SK-N-SH (cell line): ENCODE data around the gene TSNAXIP1. TPM values are rescaled to one million over a fixed set of nuclear protein-coding genes. Genes with fewer than 3 reads are reported as not detected.

Experiments used
- CTCF ChIA-PET: fragments of 300-600, 350-600 bp; formaldehyde crosslinking; extraction: SDS; loops from one replicate; lab custom pipeline; 2021; lab: Yijun Ruan, JAX
- POLR2A ChIA-PET: fragments of 350-600 bp; sonication (Branson Sonifier 250); formaldehyde crosslinking; extraction: SDS; loops from one replicate; lab custom pipeline; 2020; ENCODE audit warnings: antibody characterized with exemption, inconsistent platforms; lab: Yijun Ruan, JAX
- DNase-seq: peaks from one replicate; pipeline ENCODE4 v3.0.0; 2012
- H2AFZ ChIP-seq: fragments of 200-600 bp; sonication (generic); 2 replicates; pipeline ENCODE4 v1.8.1; 2016; ENCODE audit warnings: antibody characterized with exemption, mild to moderate bottlenecking, low read depth
- H3F3A ChIP-seq: fragments of 200-600 bp; sonication (generic); replicated peaks from 2 replicates; pipeline ENCODE3; 2016; ENCODE audit warnings: antibody characterized with exemption, mild to moderate bottlenecking; ENCODE audit not compliant: insufficient read depth
- H3K27ac ChIP-seq, 2 experiments: fragments of 200-500 bp in 1 of 2; fragments of 200-600 bp in 1 of 2; sonication (Bioruptor generic) in 1 of 2; sonication (generic), shearing (Covaris generic) in 1 of 2; 2 replicates each; pipeline versions ENCODE4 v1.5.1 to v1.6.1; 2014 to 2016; ENCODE audit warnings: low read depth in 2 of 2, inconsistent platforms in 1 of 2, low read length in 1 of 2, mild to moderate bottlenecking in 1 of 2, mixed read lengths in 1 of 2
- H3K27me3 ChIP-seq: fragments of 200-600 bp; sonication (generic), shearing (Covaris generic); 2 replicates; pipeline ENCODE4 v1.6.1; 2016; ENCODE audit warnings: mixed run types; ENCODE audit not compliant: insufficient read depth
- H3K36me3 ChIP-seq, 2 experiments: fragments of 200-500 bp in 1 of 2; fragments of 200-600 bp in 1 of 2; sonication (Bioruptor generic) in 1 of 2; sonication (generic) in 1 of 2; replicated peaks in 1 of 2; 2 replicates each; pipeline versions ENCODE3 to v1.5.1; 2014 to 2016; ENCODE audit warnings: low read length in 1 of 2, mild to moderate bottlenecking in 1 of 2; ENCODE audit not compliant: insufficient read depth in 2 of 2, control insufficient read depth in 1 of 2
- H3K4me1 ChIP-seq, 2 experiments: fragments of 200-500 bp in 1 of 2; fragments of 200-600 bp in 1 of 2; sonication (Bioruptor generic) in 1 of 2; sonication (generic), shearing (Covaris generic) in 1 of 2; 2 replicates each; pipeline versions ENCODE4 v1.5.1 to v1.6.1; 2014 to 2016; ENCODE audit warnings: low read depth in 1 of 2, low read length in 1 of 2, mixed run types in 1 of 2; ENCODE audit not compliant: insufficient read depth in 2 of 2, control insufficient read depth in 1 of 2
- H3K4me2 ChIP-seq: fragments of 200-600 bp; sonication (generic), shearing (Covaris generic); 2 replicates; pipeline ENCODE4 v1.6.1; 2017; ENCODE audit warnings: mixed run types
- H3K4me3 ChIP-seq, 2 experiments: fragments of 200-500 bp in 1 of 2; fragments of 200-600 bp in 1 of 2; sonication (Bioruptor generic) in 1 of 2; sonication (generic), shearing (Covaris generic) in 1 of 2; 2 replicates each; pipeline versions ENCODE4 v1.5.1 to v1.8.1; 2014 to 2016; ENCODE audit warnings: low read depth in 2 of 2, inconsistent platforms in 1 of 2, low read length in 1 of 2, mild to moderate bottlenecking in 1 of 2, mixed read lengths in 1 of 2, moderate library complexity in 1 of 2
- H3K79me2 ChIP-seq: fragments of 200-600 bp; sonication (generic); 2 replicates; pipeline ENCODE4 v1.8.1; 2017; ENCODE audit warnings: mild to moderate bottlenecking; ENCODE audit not compliant: insufficient read depth
- H3K9ac ChIP-seq: fragments of 200-600 bp; sonication (generic); 2 replicates; pipeline ENCODE4 v1.6.1; 2017; ENCODE audit warnings: mixed run types
- H3K9me2 ChIP-seq: fragments of 200-600 bp; sonication (generic); 2 replicates; pipeline ENCODE4 v1.6.1; 2017; ENCODE audit warnings: mixed run types
- H3K9me3 ChIP-seq: fragments of 200-600 bp; sonication (generic); 2 replicates; pipeline ENCODE4 v1.6.1; 2017; ENCODE audit warnings: mixed run types, mild to moderate bottlenecking, moderate library complexity
- H4K20me1 ChIP-seq: fragments of 200-600 bp; sonication (generic); 2 replicates; pipeline ENCODE4 v1.6.1; 2017; ENCODE audit warnings: mild to moderate bottlenecking, mixed run types; ENCODE audit not compliant: insufficient read depth
- CHD2 ChIP-seq: fragments of 150-350 bp; IDR thresholded peaks from 2 replicates; pipeline ENCODE4 v1.6.1; 2018; ENCODE audit warnings: low read length; ENCODE audit not compliant: partially characterized antibody
- FOSL2 ChIP-seq: IDR thresholded peaks from 2 replicates; pipeline ENCODE4 v1.4.0; 2012; ENCODE audit warnings: low read depth, mild to moderate bottlenecking, moderate library complexity, borderline replicate concordance
- FOXJ3 ChIP-seq: sonication (generic); formaldehyde crosslinking; IDR thresholded peaks from 2 replicates; pipeline ENCODE4 v1.5.1; 2020; ENCODE audit warnings: mild to moderate bottlenecking, missing genetic modification reagents
- FOXM1 ChIP-seq: IDR thresholded peaks from 2 replicates; pipeline ENCODE4 v1.4.0; 2012; ENCODE audit warnings: low read depth, mild to moderate bottlenecking
- GABPA ChIP-seq: IDR thresholded peaks from 2 replicates; pipeline ENCODE4 v1.4.0; 2012; ENCODE audit warnings: low read depth, mild to moderate bottlenecking
- POLR2AphosphoS5 ChIP-seq: IDR thresholded peaks from 2 replicates; pipeline ENCODE4 v1.6.1; 2012; ENCODE audit warnings: low read depth, low read length
- RCOR1 ChIP-seq: fragments of 150-350 bp; IDR thresholded peaks from 2 replicates; pipeline ENCODE4 v1.6.1; 2017; ENCODE audit warnings: antibody characterized with exemption, low read length
- SIN3A ChIP-seq: IDR thresholded peaks from 2 replicates; pipeline ENCODE4 v1.6.1; 2012; ENCODE audit warnings: low read depth, mild to moderate bottlenecking, low read length, moderate library complexity, borderline replicate concordance
- SMC3 ChIP-seq: IDR thresholded peaks from 2 replicates; pipeline ENCODE4 v1.6.1; 2012; ENCODE audit warnings: low read depth, low read length, improper control_type of control experiment
- TAF1 ChIP-seq: IDR thresholded peaks from 2 replicates; pipeline ENCODE4 v1.6.1; 2012; ENCODE audit warnings: low read depth, mild to moderate bottlenecking, low read length, moderate library complexity, borderline replicate concordance
- TEAD4 ChIP-seq: IDR thresholded peaks from 2 replicates; pipeline ENCODE4 v1.4.0; 2012; ENCODE audit warnings: mild to moderate bottlenecking, borderline replicate concordance; ENCODE audit not compliant: insufficient read depth
- YY1 ChIP-seq: IDR thresholded peaks from 2 replicates; pipeline ENCODE4 v1.4.0; 2012; ENCODE audit warnings: low read depth, mild to moderate bottlenecking
- WGBS: methylation state at CpG from one replicate; pipeline ENCODE4 v1.1.6; 2017; ENCODE audit warnings: low lambda C conversion rate; 5-methylcytosine and 5-hydroxymethylcytosine counted together
- polyA plus RNA-seq, 3 experiments: library from polyadenylated mRNA; depleted of rRNA; stranded (reverse); fragments of >200 nt; gene quantifications; 2 replicates each; pipeline ENCODE4 v1.2.3, GENCODE V29; 2012
- TF ChIP-seq, protein P1 (sequence below): fragments of 150-350 bp; IDR thresholded peaks from 2 replicates; pipeline ENCODE4 v1.6.1; 2016; ENCODE audit warnings: mild to moderate bottlenecking, low read depth, low read length
- TF ChIP-seq, protein P2 (sequence below): IDR thresholded peaks from 2 replicates; pipeline ENCODE4; 2012
- TF ChIP-seq, protein P3 (sequence below): IDR thresholded peaks from 2 replicates; pipeline ENCODE4 v1.4.0; 2012; ENCODE audit warnings: low read depth
- TF ChIP-seq, protein P4 (sequence below): fragments of 200-600 bp; sonication (generic); IDR thresholded peaks from 2 replicates; pipeline ENCODE4 v1.6.1; 2017; ENCODE audit warnings: antibody characterized with exemption, mild to moderate bottlenecking, moderate library complexity
- TF ChIP-seq, protein P5 (sequence below): IDR thresholded peaks from 2 replicates; pipeline ENCODE4 v1.4.0; 2012; ENCODE audit warnings: low read depth, borderline replicate concordance
- TF ChIP-seq, protein P6 (sequence below): IDR thresholded peaks from 2 replicates; pipeline ENCODE4 v1.4.0; 2012; ENCODE audit warnings: low read depth, borderline replicate concordance

Gene TSNAXIP1
- polyA plus RNA-seq, 1 of the 3 experiments (the other 2 are of a cell fraction), result 4.4 TPM

DNA sequence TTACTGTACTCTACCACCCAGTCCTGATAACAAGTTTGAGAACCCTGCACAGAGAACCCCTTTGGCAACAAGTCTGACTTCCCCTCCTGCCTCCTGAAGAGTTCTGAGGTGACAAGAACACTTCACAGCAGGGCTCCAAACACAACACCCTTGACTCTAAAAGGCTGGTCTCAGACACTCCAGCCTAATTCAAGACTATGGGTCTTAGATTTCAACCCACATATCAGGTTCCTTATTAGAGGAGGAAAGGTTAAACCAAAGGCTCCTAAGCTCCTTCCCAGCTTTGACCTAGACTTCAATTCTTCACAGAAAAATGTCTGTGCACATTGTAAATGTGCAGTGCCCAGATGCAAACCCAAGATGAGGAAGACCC is 23.4 kb upstream of the TSNAXIP1 start:
- Histone ChIP-seq H3K79me2 (peaks cover 35% of the 10 kb centered on the region), H3K9me2 (no peaks in the 10 kb centered on the region), H2AFZ (no peak overlapping the region), H3F3A (peaks cover 3% of the 10 kb centered on the region), H3K4me2 (no peak overlapping the region), H3K27ac (no peak overlapping the region), H4K20me1 (0 out of 2 replicates have a peak, but pooled peaks cover 9% of the 10 kb centered on the region), H3K4me3 (no peak overlapping the region), H3K9ac (no peak overlapping the region), H3K9me3 (no peaks in the 10 kb centered on the region), H3K36me3 (peaks cover 0 to 7% of the 10 kb centered on the region in 2 experiments), H3K27me3 (no peaks in the 10 kb centered on the region), H3K4me1 (no peaks in the 10 kb centered on the region; a peak in 1 of 4 replicates)
- POLR2A ChIA-PET, result interaction anchor here (1.0 kb wide), 1 partner anchor 23 kb away, joined by 3 read pairs; the partner anchor contains the start of genes RANBP10 and TSNAXIP1
- TF ChIP-seq FOXM1, result no peak
- no peak for TF ChIP-seq GABPA
- TF ChIP-seq, protein P1, sequence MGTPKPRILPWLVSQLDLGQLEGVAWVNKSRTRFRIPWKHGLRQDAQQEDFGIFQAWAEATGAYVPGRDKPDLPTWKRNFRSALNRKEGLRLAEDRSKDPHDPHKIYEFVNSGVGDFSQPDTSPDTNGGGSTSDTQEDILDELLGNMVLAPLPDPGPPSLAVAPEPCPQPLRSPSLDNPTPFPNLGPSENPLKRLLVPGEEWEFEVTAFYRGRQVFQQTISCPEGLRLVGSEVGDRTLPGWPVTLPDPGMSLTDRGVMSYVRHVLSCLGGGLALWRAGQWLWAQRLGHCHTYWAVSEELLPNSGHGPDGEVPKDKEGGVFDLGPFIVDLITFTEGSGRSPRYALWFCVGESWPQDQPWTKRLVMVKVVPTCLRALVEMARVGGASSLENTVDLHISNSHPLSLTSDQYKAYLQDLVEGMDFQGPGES, result no peak
- no peak for TF ChIP-seq POLR2AphosphoS5
- TF ChIP-seq SIN3A, result no peak
- no peak for TF ChIP-seq RCOR1
- no peak for TF ChIP-seq FOSL2
- no peak for TF ChIP-seq FOXJ3 (CRISPR knock-in tag)
- TF ChIP-seq, protein P2, sequence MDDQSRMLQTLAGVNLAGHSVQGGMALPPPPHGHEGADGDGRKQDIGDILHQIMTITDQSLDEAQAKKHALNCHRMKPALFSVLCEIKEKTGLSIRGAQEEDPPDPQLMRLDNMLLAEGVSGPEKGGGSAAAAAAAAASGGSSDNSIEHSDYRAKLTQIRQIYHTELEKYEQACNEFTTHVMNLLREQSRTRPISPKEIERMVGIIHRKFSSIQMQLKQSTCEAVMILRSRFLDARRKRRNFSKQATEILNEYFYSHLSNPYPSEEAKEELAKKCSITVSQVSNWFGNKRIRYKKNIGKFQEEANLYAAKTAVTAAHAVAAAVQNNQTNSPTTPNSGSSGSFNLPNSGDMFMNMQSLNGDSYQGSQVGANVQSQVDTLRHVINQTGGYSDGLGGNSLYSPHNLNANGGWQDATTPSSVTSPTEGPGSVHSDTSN, result no peak
- TF ChIP-seq, protein P3, sequence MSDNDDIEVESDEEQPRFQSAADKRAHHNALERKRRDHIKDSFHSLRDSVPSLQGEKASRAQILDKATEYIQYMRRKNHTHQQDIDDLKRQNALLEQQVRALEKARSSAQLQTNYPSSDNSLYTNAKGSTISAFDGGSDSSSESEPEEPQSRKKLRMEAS, result no peak
- no peak for TF ChIP-seq SMC3
- TF ChIP-seq, protein P4, sequence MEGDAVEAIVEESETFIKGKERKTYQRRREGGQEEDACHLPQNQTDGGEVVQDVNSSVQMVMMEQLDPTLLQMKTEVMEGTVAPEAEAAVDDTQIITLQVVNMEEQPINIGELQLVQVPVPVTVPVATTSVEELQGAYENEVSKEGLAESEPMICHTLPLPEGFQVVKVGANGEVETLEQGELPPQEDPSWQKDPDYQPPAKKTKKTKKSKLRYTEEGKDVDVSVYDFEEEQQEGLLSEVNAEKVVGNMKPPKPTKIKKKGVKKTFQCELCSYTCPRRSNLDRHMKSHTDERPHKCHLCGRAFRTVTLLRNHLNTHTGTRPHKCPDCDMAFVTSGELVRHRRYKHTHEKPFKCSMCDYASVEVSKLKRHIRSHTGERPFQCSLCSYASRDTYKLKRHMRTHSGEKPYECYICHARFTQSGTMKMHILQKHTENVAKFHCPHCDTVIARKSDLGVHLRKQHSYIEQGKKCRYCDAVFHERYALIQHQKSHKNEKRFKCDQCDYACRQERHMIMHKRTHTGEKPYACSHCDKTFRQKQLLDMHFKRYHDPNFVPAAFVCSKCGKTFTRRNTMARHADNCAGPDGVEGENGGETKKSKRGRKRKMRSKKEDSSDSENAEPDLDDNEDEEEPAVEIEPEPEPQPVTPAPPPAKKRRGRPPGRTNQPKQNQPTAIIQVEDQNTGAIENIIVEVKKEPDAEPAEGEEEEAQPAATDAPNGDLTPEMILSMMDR, result no peak
- DNase-seq, result no peak
- CTCF ChIA-PET, result no interaction called here

DNA sequence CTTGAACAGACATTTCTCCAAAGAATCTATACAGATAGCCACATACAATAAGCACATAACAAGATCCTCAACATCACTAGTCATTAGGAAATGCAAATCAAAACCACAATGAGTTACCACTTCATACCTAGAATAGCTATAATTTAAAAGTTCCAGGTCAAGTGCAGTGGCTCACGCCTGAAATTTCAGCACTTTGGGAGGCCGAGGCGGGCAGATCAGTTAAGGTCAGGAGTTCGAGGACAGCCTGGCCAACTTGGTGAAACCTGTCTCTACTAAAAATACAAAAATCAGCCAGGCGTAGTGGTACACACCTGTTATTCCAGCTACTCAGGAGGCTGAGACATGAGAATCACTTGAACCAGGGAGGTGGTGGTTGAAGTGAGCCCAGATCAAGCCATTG is 20.2 kb upstream of the TSNAXIP1 start:
- no peak overlapping the region for H3K27ac ChIP-seq
- H3K9ac ChIP-seq, result no peak overlapping the region
- H3K9me3 ChIP-seq, result no peaks in the 10 kb centered on the region
- 98% methylated on average over 5 of the region's 5 CpGs for WGBS
- no peaks in the 10 kb centered on the region; a peak in 1 of 4 replicates for H3K4me1 ChIP-seq
- peaks cover 0 to 7% of the 10 kb centered on the region in 2 experiments for H3K36me3 ChIP-seq
- H3K4me3 ChIP-seq, result no peak overlapping the region
- DNase-seq, result no peak
- no peaks in the 10 kb centered on the region for H3K27me3 ChIP-seq
- no peaks in the 10 kb centered on the region for H3F3A ChIP-seq
- H3K79me2 ChIP-seq, result peaks cover 40% of the 10 kb centered on the region
- POLR2A ChIA-PET, result interaction anchor here (0.6 kb wide), 1 partner anchor 99 kb away, joined by 5 read pairs; no protein-coding TSS in a partner anchor
- no peak overlapping the region for H3K4me2 ChIP-seq
- H4K20me1 ChIP-seq, result peaks cover 3% of the 10 kb centered on the region; the same call in 1 of the 2 replicates
- H3K9me2 ChIP-seq, result no peaks in the 10 kb centered on the region
- CTCF ChIA-PET, result interaction anchor here (0.6 kb wide), 1 partner anchor 272 kb away, joined by 3 read pairs; no protein-coding TSS in a partner anchor
- H2AFZ ChIP-seq, result no peak overlapping the region
- TF ChIP-seq TAF1, result no peak
- TF ChIP-seq TEAD4, result no peak
- TF ChIP-seq FOXM1, result no peak
- TF ChIP-seq FOSL2, result no peak
- TF ChIP-seq GABPA, result no peak
- TF ChIP-seq, protein P5, sequence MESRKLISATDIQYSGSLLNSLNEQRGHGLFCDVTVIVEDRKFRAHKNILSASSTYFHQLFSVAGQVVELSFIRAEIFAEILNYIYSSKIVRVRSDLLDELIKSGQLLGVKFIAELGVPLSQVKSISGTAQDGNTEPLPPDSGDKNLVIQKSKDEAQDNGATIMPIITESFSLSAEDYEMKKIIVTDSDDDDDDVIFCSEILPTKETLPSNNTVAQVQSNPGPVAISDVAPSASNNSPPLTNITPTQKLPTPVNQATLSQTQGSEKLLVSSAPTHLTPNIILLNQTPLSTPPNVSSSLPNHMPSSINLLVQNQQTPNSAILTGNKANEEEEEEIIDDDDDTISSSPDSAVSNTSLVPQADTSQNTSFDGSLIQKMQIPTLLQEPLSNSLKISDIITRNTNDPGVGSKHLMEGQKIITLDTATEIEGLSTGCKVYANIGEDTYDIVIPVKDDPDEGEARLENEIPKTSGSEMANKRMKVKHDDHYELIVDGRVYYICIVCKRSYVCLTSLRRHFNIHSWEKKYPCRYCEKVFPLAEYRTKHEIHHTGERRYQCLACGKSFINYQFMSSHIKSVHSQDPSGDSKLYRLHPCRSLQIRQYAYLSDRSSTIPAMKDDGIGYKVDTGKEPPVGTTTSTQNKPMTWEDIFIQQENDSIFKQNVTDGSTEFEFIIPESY, result no peak
- TF ChIP-seq, protein P6, sequence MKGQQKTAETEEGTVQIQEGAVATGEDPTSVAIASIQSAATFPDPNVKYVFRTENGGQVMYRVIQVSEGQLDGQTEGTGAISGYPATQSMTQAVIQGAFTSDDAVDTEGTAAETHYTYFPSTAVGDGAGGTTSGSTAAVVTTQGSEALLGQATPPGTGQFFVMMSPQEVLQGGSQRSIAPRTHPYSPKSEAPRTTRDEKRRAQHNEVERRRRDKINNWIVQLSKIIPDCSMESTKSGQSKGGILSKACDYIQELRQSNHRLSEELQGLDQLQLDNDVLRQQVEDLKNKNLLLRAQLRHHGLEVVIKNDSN, result no peak
- TF ChIP-seq YY1, result no peak
- TF ChIP-seq FOXJ3 (CRISPR knock-in tag), result no peak
- TF ChIP-seq CHD2, result no peak
